Keratinocyte (primary cell): ENCODE results near the gene MGLL. TPM values are rescaled to one million over a fixed set of nuclear protein-coding genes. Genes with fewer than 3 reads are reported as not detected.

Experiments
- DNase-seq: peaks from one replicate; pipeline ENCODE4 v3.0.0-alpha.2; 2011; ENCODE audit warnings: low read depth, missing footprints, low spot score
- FAIRE-seq: peaks from 2 replicates; lab custom pipeline; 2011; peaks lifted over from hg19 to GRCh38; lab: Jason Lieb, UNC
- H2AFZ ChIP-seq: 2 replicates; pipeline ENCODE4 v1.6.0; 2012; ENCODE audit warnings: low read length, control low read depth, inconsistent platforms; ENCODE audit not compliant: control insufficient read depth
- H3K27ac ChIP-seq: 2 replicates; pipeline ENCODE4 v1.5.1; 2011; ENCODE audit warnings: low read length; ENCODE audit not compliant: control insufficient read depth, insufficient read depth
- H3K27me3 ChIP-seq: 3 replicates; pipeline ENCODE4 v1.6.0; 2011; ENCODE audit warnings: low read length; ENCODE audit not compliant: control insufficient read depth, insufficient read depth; ENCODE audit errors: extremely low read depth
- H3K36me3 ChIP-seq, 2 experiments: 2 replicates in 1 of 2; 3 replicates in 1 of 2; pipeline ENCODE4 v1.5.1; 2011; ENCODE audit warnings: low read length in 2 of 2, mild to moderate bottlenecking in 1 of 2; ENCODE audit not compliant: control insufficient read depth in 2 of 2, insufficient read depth in 2 of 2; ENCODE audit errors: extremely low read depth in 1 of 2
- H3K4me1 ChIP-seq: 3 replicates; pipeline ENCODE4 v1.5.1; 2011; ENCODE audit warnings: low read length; ENCODE audit not compliant: control insufficient read depth, insufficient read depth; ENCODE audit errors: extremely low read depth
- H3K4me2 ChIP-seq: 3 replicates; pipeline ENCODE4 v1.6.0; 2011; ENCODE audit warnings: low read depth, low read length; ENCODE audit not compliant: control insufficient read depth, insufficient read depth; ENCODE audit errors: extremely low read depth
- H3K4me3 ChIP-seq, 3 experiments: fragments of 200-600 bp in 1 of 3; sonication (generic) in 1 of 3; 2 replicates in 2 of 3; 3 replicates in 1 of 3; pipeline ENCODE4 v1.5.1; 2011 to 2016; ENCODE audit warnings: low read length in 3 of 3, mild to moderate bottlenecking in 3 of 3, control low read depth in 2 of 3, inconsistent platforms in 1 of 3, low read depth in 1 of 3, mixed read lengths in 1 of 3, mixed run types in 1 of 3, moderate library complexity in 1 of 3; ENCODE audit not compliant: control insufficient read depth in 2 of 3, insufficient read depth in 2 of 3; ENCODE audit errors: extremely low read depth in 1 of 3
- H3K79me2 ChIP-seq: 2 replicates; pipeline ENCODE4 v1.6.0; 2012; ENCODE audit warnings: low read length; ENCODE audit not compliant: control insufficient read depth, insufficient read depth
- H3K9ac ChIP-seq: 3 replicates; pipeline ENCODE4 v1.6.0; 2011; ENCODE audit warnings: low read length; ENCODE audit not compliant: control insufficient read depth, insufficient read depth; ENCODE audit errors: extremely low read depth
- H3K9me1 ChIP-seq: 3 replicates; pipeline ENCODE4 v1.6.0; 2011; ENCODE audit warnings: low read length; ENCODE audit not compliant: control insufficient read depth, insufficient read depth; ENCODE audit errors: extremely low read depth
- H3K9me3 ChIP-seq: 2 replicates; pipeline ENCODE4 v1.5.1; 2012; ENCODE audit warnings: low read depth, low read length; ENCODE audit not compliant: control insufficient read depth
- H4K20me1 ChIP-seq: 3 replicates; pipeline ENCODE4 v1.6.0; 2011; ENCODE audit warnings: low read length; ENCODE audit not compliant: control insufficient read depth, insufficient read depth; ENCODE audit errors: extremely low read depth
- CTCF ChIP-seq, 3 experiments: IDR thresholded peaks in 1 of 3; conservative IDR thresholded peaks in 1 of 3; optimal IDR thresholded peaks in 1 of 3; 2 replicates in 2 of 3; 3 replicates in 1 of 3; pipeline versions ENCODE3 to v1.5.1; 2011; ENCODE audit warnings: low read length in 3 of 3, mild to moderate bottlenecking in 3 of 3, moderate library complexity in 2 of 3, control low read depth in 1 of 3, inconsistent platforms in 1 of 3; ENCODE audit not compliant: insufficient read depth in 2 of 3; ENCODE audit errors: extremely low read depth in 1 of 3
- EZH2 ChIP-seq: IDR thresholded peaks from one replicate; pipeline ENCODE4 v1.6.1; 2012; ENCODE audit warnings: inconsistent platforms, mild to moderate bottlenecking, low read length, moderate library complexity
- dilution Hi-C: fragments of 300-500 bp; cut with MboI; formaldehyde crosslinking; loops from one replicate; pipeline ENCODE4 v1.7.0; 2020; ENCODE audit warnings: low sequenced_read_pairs; ENCODE audit not compliant: extremely low pct_ligation_motif_present
- polyA plus RNA-seq, 5 experiments: library from polyadenylated mRNA; depleted of rRNA in 3 of 5; stranded (reverse) in 3 of 5; stranded (forward) in 1 of 5; unstranded in 1 of 5; fragments of >200 nt; gene quantifications; 1 replicate in 1 of 5; 2 replicates in 3 of 5; 3 replicates in 1 of 5; pipeline versions ENCODE4 v1.2.1 to v1.2.3, GENCODE V29; 2011 to 2012; ENCODE audit warnings: missing spikeins in 2 of 5, low read depth in 1 of 5, low replicate concordance in 1 of 5

The MGLL gene
- polyA plus RNA-seq, 1 donor (not counting 4 experiments of a cell fraction or from before 2014, with no cell fraction given) = 17.8 TPM

DNA sequence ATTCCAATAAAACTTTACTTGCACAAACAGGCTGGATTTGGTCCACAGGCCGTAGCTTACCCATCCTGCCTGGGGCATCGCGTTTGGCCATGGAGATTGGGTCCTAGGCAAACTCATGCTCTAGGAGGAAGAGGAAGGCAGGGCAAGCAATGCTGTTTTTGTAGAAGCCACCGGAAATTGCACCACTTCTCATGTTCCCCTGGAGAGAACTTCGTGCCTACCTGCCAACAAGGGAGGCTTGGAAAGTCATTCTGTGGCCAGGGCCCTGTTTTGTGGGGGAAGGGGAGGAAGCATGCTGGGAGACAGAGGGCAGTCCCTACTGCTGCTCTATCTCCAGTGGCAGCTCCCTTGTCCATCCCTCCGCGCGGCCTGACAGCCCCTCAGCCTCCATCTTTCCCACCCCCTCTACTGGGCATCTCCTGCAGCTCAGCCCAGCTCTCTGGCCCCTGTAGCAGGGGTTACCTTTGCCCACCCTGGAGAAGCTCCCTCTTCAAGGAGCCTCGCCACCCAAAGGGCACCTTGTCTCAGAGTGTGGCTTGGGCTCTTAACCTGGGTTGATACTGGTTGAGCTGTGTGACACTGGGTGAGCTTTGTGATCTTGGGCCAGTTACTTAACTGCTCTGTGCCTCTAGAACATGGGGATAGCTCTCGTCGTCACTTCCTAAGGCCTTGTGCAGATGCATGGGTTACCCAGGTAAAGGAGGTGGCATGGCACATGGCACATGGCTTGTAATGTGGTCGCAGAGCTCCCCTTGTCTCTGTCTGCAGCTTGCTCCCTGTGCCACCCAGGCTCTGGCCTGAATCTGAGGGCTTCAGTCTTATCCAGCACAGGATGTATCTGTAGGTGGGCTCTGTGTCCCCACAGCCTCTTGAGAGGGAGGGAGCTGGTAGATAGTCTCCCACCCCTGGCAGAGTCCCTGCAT lies 143.4 kb downstream of the MGLL start:
- Histone ChIP-seq H3K4me2 (no peak overlapping the region), H4K20me1 (no peaks in the 10 kb centered on the region), H3K4me1 (peaks cover 29% of the 10 kb centered on the region), H2AFZ (no peak overlapping the region), H3K9ac (no peak overlapping the region), H3K4me3 (no peak overlapping the region), H3K79me2 (no peaks in the 10 kb centered on the region), H3K9me1 (no peaks in the 10 kb centered on the region), H3K27ac (no peak overlapping the region), H3K27me3 (no peaks in the 10 kb centered on the region), H3K36me3 (peaks cover 1 to 6% of the 10 kb centered on the region in 2 experiments), H3K9me3 (no peaks in the 10 kb centered on the region)
- FAIRE-seq (peak; percentile 91), DNase-seq (no peak)
- dilution Hi-C loops = no loop called here
- no peak for TF ChIP-seq CTCF (optimal IDR thresholded peaks at IDR 0.05 in 1 of 3, IDR thresholded peaks at IDR 0.05 in 1 of 3, conservative IDR thresholded peaks at IDR 0.05 in 1 of 3; ENCODE audit: extremely low read depth in 1 of 3, insufficient read depth in 2 of 3, low read length in 3 of 3)
- TF ChIP-seq EZH2 = no peak

DNA sequence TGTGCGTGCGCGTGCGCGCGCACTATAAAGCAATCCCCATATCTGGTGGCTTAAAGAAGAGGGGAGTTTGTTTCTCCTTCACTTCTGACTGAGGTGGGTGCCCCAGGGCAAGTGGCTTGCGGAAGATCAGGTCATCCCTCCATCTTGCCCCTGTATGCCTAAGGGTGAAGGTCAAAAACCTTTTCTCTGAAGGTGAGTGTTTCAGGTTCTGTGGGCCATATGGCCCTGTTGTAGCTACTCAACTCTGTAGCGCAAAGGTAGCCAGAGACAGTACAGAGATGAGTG lies 144.1 kb downstream of the MGLL start:
- H3K4me3 ChIP-seq = no peak overlapping the region
- dilution Hi-C loops = no loop called here
- peaks cover 1 to 6% of the 10 kb centered on the region in 2 experiments for H3K36me3 ChIP-seq
- H3K4me2 ChIP-seq = no peak overlapping the region
- H3K79me2 ChIP-seq = no peaks in the 10 kb centered on the region
- H3K9me3 ChIP-seq = no peaks in the 10 kb centered on the region
- DNase-seq (no peak), FAIRE-seq (no peak)
- TF ChIP-seq EZH2 (no peak), CTCF (optimal IDR thresholded peaks at IDR 0.05 in 1 of 3, IDR thresholded peaks at IDR 0.05 in 1 of 3, conservative IDR thresholded peaks at IDR 0.05 in 1 of 3; ENCODE audit: extremely low read depth in 1 of 3, insufficient read depth in 2 of 3, low read length in 3 of 3) (no peak)
- no peak overlapping the region for H3K9ac ChIP-seq
- H2AFZ ChIP-seq = no peak overlapping the region
- H3K27me3 ChIP-seq = no peaks in the 10 kb centered on the region
- H4K20me1 ChIP-seq = no peaks in the 10 kb centered on the region
- H3K9me1 ChIP-seq = no peaks in the 10 kb centered on the region
- H3K27ac ChIP-seq = no peak overlapping the region
- peaks cover 32% of the 10 kb centered on the region for H3K4me1 ChIP-seq
